Hematopoietic multipotent progenitor cell treated with erythropoietin and hydrocortisone succinate and interleukin-3 and kit ligand, for 4 days (in vitro differentiated cells): ENCODE results near the gene SPACA5.
"Not testable (repeated sequence)": the region's sequence is repeated elsewhere in the genome, so short reads cannot be mapped to it uniquely, and the experiment has no call there.

Source experiments
- DNase-seq: peaks from one replicate; pipeline ENCODE4 v3.0.0-alpha.2; 2015

Gene SPACA5

DNA sequence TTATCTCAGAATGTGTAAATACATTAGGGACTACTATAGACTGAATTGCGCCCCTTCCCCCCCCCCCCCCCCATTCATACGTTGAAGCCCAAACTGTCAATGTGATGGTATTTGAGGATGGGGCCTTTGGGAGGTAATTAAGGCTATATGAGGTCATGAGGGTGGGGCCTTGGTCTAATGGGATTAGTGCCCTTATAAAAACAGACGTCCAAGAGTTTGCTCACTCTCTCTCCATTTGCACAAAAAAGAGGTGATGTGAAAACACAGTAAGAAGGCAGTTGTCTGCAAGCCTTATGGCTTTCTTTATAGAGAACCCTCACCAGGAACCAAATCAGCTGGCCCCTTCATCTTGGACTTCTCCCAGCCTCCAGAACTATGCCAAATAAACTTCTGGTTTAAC lies 15.3 kb downstream of the SPACA5 start:
- no peak for DNase-seq

DNA sequence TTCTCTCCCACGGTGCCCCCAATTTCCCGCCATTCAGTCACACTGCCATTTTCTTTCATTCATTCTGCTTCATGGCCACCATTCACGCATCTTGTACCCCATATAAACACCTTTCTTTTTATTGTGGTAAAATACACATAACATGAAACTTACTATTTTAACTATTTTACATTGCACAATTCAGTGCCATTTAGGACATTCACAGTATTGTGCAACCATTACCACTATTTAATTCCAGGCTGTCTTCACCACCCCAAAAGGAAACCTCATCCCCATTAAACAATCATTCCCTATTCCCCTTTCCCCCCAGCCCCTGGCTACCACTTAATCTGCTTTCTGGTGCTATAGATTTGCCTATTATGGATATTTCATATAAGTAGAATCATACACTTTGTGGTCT lies 15.9 kb downstream of the SPACA5 start:
- no peak for DNase-seq

DNA sequence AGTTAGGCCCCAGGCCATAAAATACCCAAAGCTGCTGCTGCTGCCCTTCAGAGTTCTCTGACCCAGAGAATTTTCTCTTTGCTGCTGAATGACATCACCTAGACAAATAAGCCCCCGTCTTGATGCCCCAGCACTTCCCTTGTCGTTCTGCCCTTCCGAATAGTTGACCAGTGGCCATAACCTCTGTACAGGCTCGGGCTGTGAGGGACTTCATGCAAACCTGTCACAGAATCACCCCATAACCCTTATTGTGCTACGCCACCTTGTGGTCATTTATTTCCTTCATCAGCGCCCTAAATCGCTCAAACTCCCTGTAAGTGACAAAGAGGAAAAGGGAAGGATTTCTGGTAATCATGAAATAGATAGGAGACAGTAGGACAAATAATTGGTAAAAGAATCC lies 18.8 kb downstream of the SPACA5 start:
- peak; percentile 81 for DNase-seq

DNA sequence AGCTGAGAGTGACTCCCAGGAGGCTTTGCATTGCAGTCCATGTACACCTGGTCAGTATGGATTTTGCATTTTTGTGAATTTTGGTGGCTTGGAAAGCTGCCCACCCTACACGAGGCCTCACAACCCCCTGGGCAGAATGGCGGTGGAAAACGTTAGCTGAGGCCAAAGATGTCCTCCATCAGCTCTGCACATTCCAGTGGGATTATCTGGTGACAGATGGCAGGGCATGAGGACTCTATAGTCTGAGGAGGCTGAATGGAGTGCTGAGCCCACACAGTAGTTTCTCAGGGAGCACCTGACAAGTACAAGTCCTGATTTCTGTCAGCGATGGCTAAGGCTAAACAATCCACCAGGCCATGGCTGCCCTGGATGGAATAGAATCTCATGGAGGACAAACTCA lies 20.8 kb downstream of the SPACA5 start:
- DNase-seq: not testable (repeated sequence)

DNA sequence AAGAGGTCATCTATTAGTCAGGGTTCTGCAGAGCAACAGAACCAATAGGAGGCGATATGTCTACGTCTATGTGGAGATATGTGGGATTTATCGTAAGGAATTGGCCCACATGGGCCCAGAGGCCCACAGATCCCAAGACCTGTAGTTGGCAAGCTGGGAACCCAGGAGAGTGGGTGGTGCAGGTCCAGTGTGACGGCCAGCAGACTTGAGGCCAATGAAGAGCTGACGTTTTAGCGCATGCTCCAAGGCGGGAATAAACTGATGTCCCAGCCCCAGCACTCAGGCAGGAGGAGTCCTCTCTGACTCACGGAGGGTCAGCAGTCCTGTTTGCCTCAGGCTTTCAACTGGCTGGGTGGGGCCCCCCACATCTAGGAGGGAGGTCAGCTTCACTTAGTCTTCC lies 21.3 kb downstream of the SPACA5 start:
- no peak for DNase-seq

GRCh38 chrX:48030237-48030636 lies 23.4 kb downstream of the SPACA5 start:
- DNase-seq: no peak

GRCh38 chrX:48030641-48031173 lies 23.9 kb downstream of the SPACA5 start:
- DNase-seq: not testable (repeated sequence)

GRCh38 chrX:48035891-48036290 lies 29.1 kb downstream of the SPACA5 start:
- no peak for DNase-seq

- DNase-seq: no peak
These were observed 36.3 kb downstream of the SPACA5 start for GRCh38 chrX:48043056-48043455.

- no peak for DNase-seq
These were observed 38.9 kb downstream of the SPACA5 start for GRCh38 chrX:48045410-48046311.

DNA sequence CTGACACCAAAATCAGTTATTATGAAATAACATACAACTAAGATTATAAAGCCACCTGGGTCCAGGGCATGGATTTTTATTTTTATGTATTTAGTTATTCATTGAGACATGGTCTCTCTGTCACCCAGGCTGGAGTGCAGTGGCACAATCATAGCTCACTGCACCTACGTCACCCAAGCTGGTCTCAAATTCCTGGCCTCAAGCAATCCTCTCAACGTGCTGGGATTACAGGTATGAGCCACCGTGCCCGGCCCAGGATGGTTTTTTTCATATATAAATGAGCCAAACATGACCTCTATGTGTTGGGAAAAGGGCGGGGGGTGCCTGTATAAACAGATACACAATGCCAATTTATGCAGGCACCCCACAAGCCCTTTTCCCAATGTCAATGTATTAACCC lies 40.1 kb downstream of the SPACA5 start:
- no peak for DNase-seq

GRCh38 chrX:48058621-48059295 lies 52.0 kb downstream of the SPACA5 start:
- no peak for DNase-seq

- no peak for DNase-seq
These were observed 52.5 kb downstream of the SPACA5 start for GRCh38 chrX:48059296-48059639.
